Myocyte (in vitro differentiated cells): Measurements from ENCODE around the gene LAMTOR2. TPM values are rescaled to one million over a fixed set of nuclear protein-coding genes. Genes with fewer than 3 reads are reported as not detected.
"Not testable (repeated sequence)": the region's sequence is repeated elsewhere in the genome, so short reads cannot be mapped to it uniquely, and the experiment has no call there.

ENCODE experiments used
- DNase-seq: peaks from one replicate; pipeline ENCODE4 v3.0.0-alpha.2; 2012; ENCODE audit warnings: low read depth
- polyA plus RNA-seq: library from polyadenylated mRNA; unstranded; fragments of >200 nt; gene quantifications from one replicate; pipeline ENCODE4 v1.2.1, GENCODE V29; 2012; ENCODE audit warnings: missing spikeins
- total RNA-seq: library from RNA; depleted of rRNA; stranded (reverse); fragments of >200 nt; gene quantifications from 2 replicates; pipeline ENCODE4 v1.2.3, GENCODE V29; 2014

The LAMTOR2 gene
- 40.1 and 51.4 TPM in 2 replicates for total RNA-seq
- polyA plus RNA-seq = 144 TPM

DNA sequence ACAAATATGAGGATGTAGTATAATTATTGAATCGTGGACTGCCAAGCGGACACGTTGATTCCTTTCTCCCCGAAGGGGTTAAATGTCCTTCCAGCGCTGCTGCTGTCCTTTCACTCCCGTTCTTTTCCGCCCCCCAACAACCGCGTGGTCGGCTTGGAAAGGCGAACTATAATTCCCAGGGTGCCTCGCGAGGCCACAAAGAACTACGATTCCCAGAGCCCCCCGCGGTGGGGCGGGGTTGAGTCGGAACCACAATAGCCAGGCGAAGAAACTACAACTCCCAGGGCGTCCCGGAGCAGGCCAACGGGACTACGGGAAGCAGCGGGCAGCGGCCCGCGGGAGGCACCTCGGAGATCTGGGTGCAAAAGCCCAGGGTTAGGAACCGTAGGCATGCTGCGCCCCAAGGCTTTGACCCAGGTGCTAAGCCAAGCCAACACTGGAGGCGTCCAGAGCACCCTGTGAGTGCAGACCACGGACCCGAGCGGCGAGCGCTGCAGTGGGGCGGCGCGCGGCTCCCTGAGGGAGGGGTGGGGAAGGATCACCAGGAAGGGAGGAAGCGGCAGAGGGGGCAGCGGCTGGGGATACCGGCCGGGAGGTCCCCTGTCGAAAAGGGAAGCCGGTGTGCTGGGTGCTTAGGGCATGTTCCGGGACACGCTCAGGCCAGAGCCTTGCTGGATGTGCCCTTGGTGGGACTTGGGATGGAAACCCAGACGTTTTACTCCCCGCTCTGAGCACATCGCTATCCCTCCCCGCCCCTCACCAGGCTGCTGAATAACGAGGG, at the start of gene LAMTOR2:
LAMTOR2 (plus strand) TSS at position 283 of the 781 bp plus-strand sequence; CDS start at position 391, 108 bp downstream.
- peak; percentile 99 for DNase-seq

DNA sequence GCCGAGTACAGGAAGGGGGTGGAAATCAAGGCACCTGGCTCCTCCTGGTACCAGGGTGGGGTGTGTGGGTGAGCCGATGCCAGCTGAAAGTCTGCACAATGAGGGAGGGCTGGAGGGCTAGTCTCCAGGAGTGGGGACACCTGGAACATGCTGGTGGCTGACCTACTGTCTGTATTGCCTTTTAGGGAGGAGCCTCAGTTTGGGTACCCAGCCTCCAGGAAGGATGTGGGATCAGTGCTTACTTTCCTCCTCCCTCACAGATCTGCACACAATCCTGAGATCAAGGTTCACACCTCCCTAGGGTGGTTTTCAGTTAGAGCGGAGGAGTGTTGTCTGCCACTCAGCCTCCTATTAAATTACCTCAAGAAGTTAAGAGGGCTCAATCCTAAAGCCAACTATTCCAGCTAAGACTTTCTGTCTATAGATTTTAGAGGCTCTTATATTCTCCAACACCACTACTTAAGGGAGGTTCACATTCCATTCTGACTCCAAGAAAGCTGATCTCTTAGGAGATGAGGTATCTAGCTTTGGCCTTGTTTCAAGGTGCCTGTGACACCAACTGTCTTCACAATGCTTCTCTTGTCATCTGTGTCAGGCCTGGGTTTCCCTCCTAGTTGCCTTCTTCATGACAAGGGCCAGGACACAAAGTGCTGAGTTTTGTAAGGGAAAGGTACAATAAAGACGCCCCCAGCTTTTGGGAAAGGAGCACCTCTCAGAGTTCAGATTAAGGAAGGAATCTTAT, 49.6 kb upstream of the LAMTOR2 start:
- peak; percentile 63 for DNase-seq

GRCh38 chr1:156006666-156007376, 47.8 kb upstream of the LAMTOR2 start:
- peak; percentile 81 for DNase-seq

GRCh38 chr1:156009404-156009803, 45.2 kb upstream of the LAMTOR2 start:
- DNase-seq = no peak

GRCh38 chr1:156012051-156012817, 42.3 kb upstream of the LAMTOR2 start:
- no peak for DNase-seq

DNA sequence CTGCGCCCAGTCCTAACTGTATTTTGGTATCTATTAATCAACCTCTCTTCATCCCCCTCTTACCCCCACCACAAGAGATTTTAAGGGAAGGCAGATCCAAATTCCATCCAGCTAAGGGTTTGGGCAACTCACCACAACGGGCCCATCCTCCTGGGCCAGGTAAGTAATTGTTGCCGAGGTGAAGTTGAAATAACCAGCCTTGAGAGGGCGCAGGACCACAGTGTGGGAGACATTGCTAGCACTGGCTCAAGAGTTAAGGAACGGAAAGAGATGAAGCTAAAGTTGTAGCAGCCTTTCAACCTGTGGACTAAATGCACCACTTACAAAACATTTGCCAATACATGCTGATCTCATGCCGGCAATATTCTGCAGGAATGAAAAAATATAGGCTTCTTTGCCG, 39.8 kb upstream of the LAMTOR2 start:
- no peak for DNase-seq

DNA sequence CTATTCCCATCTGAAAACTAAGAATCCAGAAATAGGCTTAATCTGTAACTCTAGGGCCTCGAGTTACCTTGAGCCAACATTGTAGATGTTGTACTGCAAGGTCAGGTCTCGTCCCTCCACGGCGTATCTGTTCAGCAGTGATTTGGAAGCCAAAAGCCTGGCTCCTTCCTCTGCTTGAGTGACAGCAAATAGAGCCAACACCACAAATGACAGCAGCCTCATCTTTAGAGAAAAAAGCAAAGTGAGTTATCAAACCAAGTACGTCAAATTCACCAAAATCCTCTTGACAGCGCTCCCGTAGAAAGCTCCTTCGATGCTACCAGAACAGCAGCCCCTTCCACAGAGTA, 34.7 kb upstream of the LAMTOR2 start:
- DNase-seq = no peak

- DNase-seq = peak; percentile 93
Observed at GRCh38 chr1:156020293-156021092, 34.1 kb upstream of the LAMTOR2 start, which contains the start of gene SSR2. Gene SSR2 (minus strand): TSS chr1:156020951. CDS start chr1:156020167, 784 bp downstream.

- no peak for DNase-seq
Observed at GRCh38 chr1:156021093-156021428, 33.5 kb upstream of the LAMTOR2 start.

DNA sequence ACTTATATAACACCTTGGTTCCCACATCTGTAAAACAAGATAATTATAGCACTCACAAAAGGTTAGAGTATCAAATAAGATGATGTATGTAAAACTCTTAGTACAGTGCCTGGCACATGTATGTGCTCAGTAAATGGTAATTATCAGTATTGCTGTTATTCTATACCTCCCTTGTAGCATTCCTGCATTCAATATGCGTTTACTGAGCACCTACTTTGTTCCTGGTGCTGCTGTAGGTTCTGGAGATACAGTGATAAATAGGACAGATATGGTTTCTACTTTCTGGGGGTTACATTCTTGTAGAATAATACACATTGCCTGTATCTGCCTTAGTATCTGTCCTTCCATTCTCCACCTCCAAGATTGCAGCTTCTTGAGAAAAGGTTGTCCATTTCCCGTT, 32.6 kb upstream of the LAMTOR2 start:
- no peak for DNase-seq

- DNase-seq = no peak
Observed at GRCh38 chr1:156024801-156025200, 29.8 kb upstream of the LAMTOR2 start.

DNA sequence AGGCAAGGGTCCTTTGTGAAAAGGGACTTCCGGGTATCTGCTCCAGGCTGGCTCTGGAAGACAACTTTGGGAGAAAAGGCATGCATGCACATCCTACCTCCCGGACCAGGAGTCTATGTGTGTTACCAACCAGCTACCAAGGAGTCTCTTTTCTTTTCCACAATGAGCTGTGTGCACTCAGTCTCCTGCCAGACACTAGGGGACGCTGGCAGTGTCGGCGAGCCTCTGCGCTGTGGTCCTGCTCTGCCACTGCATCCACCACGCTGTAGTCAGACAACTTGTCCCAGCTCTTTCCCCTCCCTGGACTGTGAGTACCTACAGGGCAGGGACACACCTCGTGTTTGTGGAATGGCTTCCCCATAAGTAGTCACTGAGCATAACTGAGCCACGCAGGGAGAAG, 28.7 kb upstream of the LAMTOR2 start:
- no peak for DNase-seq

DNA sequence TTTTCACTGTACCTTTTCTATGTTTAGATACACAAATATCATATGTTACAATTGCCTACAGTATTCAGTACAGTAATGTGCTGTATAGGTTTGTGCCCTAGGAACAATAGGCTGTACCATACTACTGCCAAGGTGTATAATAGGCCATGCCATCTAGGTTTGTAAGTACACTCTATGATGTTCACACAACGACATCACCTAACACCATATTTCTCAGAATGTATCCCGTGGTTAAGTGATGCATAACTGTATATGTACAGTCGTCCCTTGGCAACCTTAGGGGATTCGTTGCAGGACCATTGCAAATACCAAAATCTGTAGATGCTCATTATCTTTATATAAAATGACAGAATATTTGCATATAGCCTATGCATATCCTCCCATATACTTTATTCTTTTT, 28.0 kb upstream of the LAMTOR2 start:
- no peak for DNase-seq

DNA sequence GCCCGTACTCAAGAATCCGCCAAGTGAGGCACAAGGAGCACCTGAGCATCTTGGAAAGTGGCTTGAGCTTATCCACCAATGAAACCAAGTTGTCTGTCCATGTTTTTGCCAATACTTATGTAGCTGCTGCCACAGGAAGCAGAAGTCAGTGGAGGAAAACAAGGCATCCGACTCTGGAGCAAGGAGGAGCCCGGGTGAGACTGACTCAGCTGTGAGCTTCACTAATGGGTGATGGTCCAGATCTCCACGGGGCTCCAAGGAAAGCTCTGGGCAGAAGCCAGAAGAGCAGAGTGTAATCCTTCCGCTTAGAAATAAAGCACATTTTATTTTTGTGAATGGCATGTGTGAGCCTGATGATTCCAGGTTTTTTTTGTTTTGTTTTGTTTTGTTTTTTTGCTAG, 21.6 kb upstream of the LAMTOR2 start:
- DNase-seq = peak; percentile 22

DNA sequence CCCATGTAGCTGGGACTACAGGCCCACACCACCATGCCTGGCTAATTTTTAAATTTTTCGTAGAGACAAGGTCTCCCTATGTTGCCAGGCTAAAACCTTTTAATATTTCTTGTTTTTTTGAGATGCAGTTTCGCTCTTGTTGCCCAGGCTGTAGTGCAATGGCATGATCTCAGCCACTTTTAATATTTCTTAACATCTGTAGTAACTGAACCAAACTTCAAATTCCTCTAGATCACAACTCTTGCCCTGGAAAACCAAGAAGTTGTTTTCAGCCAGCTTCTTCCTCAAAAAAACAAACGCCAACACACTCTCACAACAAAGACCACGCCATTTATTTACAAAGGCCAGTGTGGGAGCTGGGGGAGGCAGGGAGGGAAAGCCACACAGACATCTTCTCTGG, 19.6 kb upstream of the LAMTOR2 start:
- not testable (repeated sequence) for DNase-seq

- DNase-seq = no peak
Observed at GRCh38 chr1:156042828-156043227, 11.8 kb upstream of the LAMTOR2 start.

- no peak for DNase-seq
Observed at GRCh38 chr1:156045076-156045475, 9.5 kb upstream of the LAMTOR2 start.

GRCh38 chr1:156048663-156049258, 5.8 kb upstream of the LAMTOR2 start:
- peak; percentile 17 for DNase-seq

GRCh38 chr1:156050376-156050775, 4.2 kb upstream of the LAMTOR2 start:
- DNase-seq = peak; percentile 98
